Psoas muscle (tissue), 8 donors: ENCODE results near the gene RYR2. TPM values are rescaled to one million over a fixed set of nuclear protein-coding genes. Genes with fewer than 3 reads are reported as not detected.
"Not testable (repeated sequence)": the region's sequence is repeated elsewhere in the genome, so short reads cannot be mapped to it uniquely, and the experiment has no call there.

Source experiments
- ATAC-seq, 4 donors: fragments of 200-7000 bp; cut with Tn5 transposase; one replicate each; pipeline ENCODE4 v1.9.1; 2020; ENCODE audit warnings: moderate library complexity in 3 of 4, mild to moderate bottlenecking in 2 of 4
- DNase-seq, 2 donors: peaks; one replicate each; pipeline ENCODE4 v3.0.0-alpha.2; 2020
- H3K27ac ChIP-seq: fragments of 200-600 bp; one replicate; pipeline ENCODE4 v1.8.0; 2022
- H3K27me3 ChIP-seq, 3 donors: fragments of 200-600 bp in 1 of 3; one replicate each; pipeline versions ENCODE4 v1.6.1 to v1.8.0; 2013 to 2022; ENCODE audit warnings: low read length in 2 of 3, mild to moderate bottlenecking in 2 of 3, moderate library complexity in 1 of 3; ENCODE audit not compliant: insufficient read depth in 3 of 3
- H3K36me3 ChIP-seq, 2 donors: fragments of 200-600 bp in 1 of 2; one replicate each; pipeline versions ENCODE4 v1.6.1 to v1.8.0; 2013 to 2022; ENCODE audit warnings: low read depth in 1 of 2, mild to moderate bottlenecking in 1 of 2, moderate library complexity in 1 of 2; ENCODE audit not compliant: insufficient read depth in 1 of 2
- H3K4me1 ChIP-seq: fragments of 200-600 bp; one replicate; pipeline ENCODE4 v1.8.0; 2022
- H3K4me3 ChIP-seq: fragments of 200-600 bp; one replicate; pipeline ENCODE4 v1.8.0; 2022; ENCODE audit warnings: mild to moderate bottlenecking
- H3K9me3 ChIP-seq: fragments of 200-600 bp; one replicate; pipeline ENCODE4 v1.8.0; 2022
- WGBS, 3 donors: extraction: QIAGEN DNeasy Blood & Tissue Kit; methylation state at CpG; one replicate each; pipeline versions ENCODE4 v1.1.6 to v1.1.7; 2013; 5-methylcytosine and 5-hydroxymethylcytosine counted together
- intact Hi-C, 2 donors: fragments of 100-400 bp; cut with DNase I; formaldehyde crosslinking; loops; one replicate each; pipeline versions ENCODE4 v1.11.0 to v1.14.2; 2022
- polyA plus RNA-seq, 3 donors: library from polyadenylated mRNA; stranded (reverse); fragments of 200-250 nt; gene quantifications; one replicate each; pipeline ENCODE4 v1.2.3, GENCODE V29; 2013
- total RNA-seq, 4 donors: library from RNA; stranded (reverse); fragmentation: NEBNext Ultra II Directional in 2 of 4; extraction: Animal tissue kit (Norgen Biotek cat#: 25700) in 2 of 4; gene quantifications; one replicate each; pipeline versions ENCODE4 v1.2.1 to v1.2.4, GENCODE V29; 2021 to 2023
- TF ChIP-seq, protein P1 (sequence below): fragments of 200-600 bp; IDR thresholded peaks from one replicate; pipeline ENCODE4 v1.8.0; 2022; ENCODE audit warnings: antibody characterized with exemption
- donor health status: healthy with polysubstance abuse.
- donor health status: DM: no; HTN: no; CAD: no; lungs with moderate emphysema.
- donor health status: Bipolar disorder and iron deficiency.
- donor health status: healthy.
- donor health status: DM: yes; HTN: yes; CAD: no.
- donor health status: DM: no; HTN: no; CAD: no.
- donor health status: DM: no; HTN: no; CAD: no.
- donor health status: DM: yes; HTN: yes; CAD: no.

The RYR2 gene
- total and polyA plus RNA-seq, 7 donors: 0.06 to 0.48 (median 0.25) TPM

DNA sequence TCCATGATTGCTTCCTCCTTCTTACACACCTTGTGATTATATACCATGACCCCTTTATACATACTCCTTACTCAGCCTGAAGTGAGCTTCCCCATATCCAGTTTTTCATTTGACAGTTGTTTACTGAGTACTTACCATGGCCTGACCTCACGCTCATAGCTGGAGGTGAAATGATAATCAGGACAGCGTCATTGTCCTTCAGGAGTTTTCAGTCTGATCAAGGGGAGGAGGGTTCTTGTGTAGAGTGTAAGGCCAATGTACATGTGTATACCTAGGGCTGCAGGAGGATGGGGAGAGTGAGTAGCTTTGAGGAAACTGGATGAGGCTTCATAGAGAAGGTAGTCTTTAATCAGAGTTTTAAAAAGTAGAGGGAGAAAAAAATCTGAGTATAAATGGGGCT lies 325.8 kb downstream of the RYR2 start:
- H3K4me3 ChIP-seq: no peak overlapping the region
- H3K27me3 ChIP-seq: no peaks in the 10 kb centered on the region
- no peaks in the 10 kb centered on the region for H3K9me3 ChIP-seq
- H3K36me3 ChIP-seq: no peaks in the 10 kb centered on the region
- no peak overlapping the region for H3K27ac ChIP-seq
- 74 to 86% (median 77%) methylated on average over 2 of the region's 2 CpGs for WGBS, 3 donors
- TF ChIP-seq, protein P1, sequence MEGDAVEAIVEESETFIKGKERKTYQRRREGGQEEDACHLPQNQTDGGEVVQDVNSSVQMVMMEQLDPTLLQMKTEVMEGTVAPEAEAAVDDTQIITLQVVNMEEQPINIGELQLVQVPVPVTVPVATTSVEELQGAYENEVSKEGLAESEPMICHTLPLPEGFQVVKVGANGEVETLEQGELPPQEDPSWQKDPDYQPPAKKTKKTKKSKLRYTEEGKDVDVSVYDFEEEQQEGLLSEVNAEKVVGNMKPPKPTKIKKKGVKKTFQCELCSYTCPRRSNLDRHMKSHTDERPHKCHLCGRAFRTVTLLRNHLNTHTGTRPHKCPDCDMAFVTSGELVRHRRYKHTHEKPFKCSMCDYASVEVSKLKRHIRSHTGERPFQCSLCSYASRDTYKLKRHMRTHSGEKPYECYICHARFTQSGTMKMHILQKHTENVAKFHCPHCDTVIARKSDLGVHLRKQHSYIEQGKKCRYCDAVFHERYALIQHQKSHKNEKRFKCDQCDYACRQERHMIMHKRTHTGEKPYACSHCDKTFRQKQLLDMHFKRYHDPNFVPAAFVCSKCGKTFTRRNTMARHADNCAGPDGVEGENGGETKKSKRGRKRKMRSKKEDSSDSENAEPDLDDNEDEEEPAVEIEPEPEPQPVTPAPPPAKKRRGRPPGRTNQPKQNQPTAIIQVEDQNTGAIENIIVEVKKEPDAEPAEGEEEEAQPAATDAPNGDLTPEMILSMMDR: no peak
- no peak for ATAC-seq
- intact Hi-C loops: no loop called here
- H3K4me1 ChIP-seq: no peaks in the 10 kb centered on the region
- DNase-seq: no peak

- H3K4me3 ChIP-seq, intact Hi-C loops, H3K36me3 ChIP-seq, ATAC-seq, H3K27me3 ChIP-seq, DNase-seq, H3K27ac ChIP-seq, H3K4me1 ChIP-seq, H3K9me3 ChIP-seq: not testable (repeated sequence)
- WGBS, 3 donors: 89 to 94% (median 91%) methylated on average over 2 of the region's 3 CpGs
These were observed 329.5 kb downstream of the RYR2 start for GRCh38 chr1:237371477-237371876.

DNA sequence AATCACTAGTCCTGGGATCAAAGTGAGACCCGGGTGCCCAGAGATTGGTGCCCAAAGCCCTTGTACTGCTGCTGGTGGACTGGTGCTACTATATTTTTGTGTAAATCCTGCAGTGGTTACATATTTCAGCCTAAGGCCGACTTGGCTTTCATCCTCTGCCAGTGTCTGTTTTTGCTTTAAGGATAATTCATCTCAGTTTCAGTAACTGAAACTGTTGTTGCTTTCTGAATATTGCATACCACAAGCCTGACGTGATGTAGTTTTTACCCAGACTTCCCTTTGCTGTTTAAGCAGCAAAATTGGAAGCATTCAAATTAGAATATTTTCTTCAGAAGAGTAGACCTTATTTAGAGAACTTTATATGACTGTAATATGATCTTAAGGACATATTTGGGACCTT lies 341.8 kb downstream of the RYR2 start:
- WGBS, 3 donors: 19 to 32% (median 28%) methylated on average over 3 of the region's 3 CpGs
- no peaks in the 10 kb centered on the region for H3K36me3 ChIP-seq
- TF ChIP-seq, protein P1: no peak
- no peaks in the 10 kb centered on the region for H3K9me3 ChIP-seq
- ATAC-seq (no peak), DNase-seq (no peak)
- intact Hi-C loops: no loop called here
- H3K27ac ChIP-seq: no peak overlapping the region
- H3K4me3 ChIP-seq: no peak overlapping the region
- no peaks in the 10 kb centered on the region for H3K27me3 ChIP-seq
- no peaks in the 10 kb centered on the region for H3K4me1 ChIP-seq

DNA sequence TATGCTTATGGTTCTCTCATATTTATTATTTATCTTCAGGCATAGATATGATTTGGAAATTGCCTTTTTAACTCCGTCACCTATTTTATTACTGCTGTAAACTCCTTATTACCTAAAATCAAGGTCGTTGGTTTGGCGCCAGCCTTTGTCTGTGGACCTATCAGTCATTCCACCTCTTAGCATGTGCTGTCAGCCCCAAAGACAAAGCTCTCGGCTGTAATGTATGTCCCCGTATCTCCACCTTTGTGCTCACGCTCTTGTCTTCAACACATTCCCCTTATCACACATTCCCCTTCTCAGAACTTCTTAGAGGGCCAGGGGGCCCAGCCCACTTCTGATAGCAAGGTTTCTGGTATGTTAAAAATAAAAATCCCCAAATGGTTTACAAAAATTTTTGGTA lies 342.2 kb downstream of the RYR2 start:
- Histone ChIP-seq H3K9me3 (no peaks in the 10 kb centered on the region), H3K36me3 (no peaks in the 10 kb centered on the region), H3K27me3 (no peaks in the 10 kb centered on the region), H3K4me3 (no peak overlapping the region), H3K4me1 (no peaks in the 10 kb centered on the region), H3K27ac (no peak overlapping the region)
- 66 to 71% (median 68%) methylated on average over 6 of the region's 6 CpGs for WGBS, 3 donors
- ATAC-seq: no peak
- TF ChIP-seq, protein P1: no peak
- no peak for DNase-seq
- intact Hi-C loops: no loop called here

GRCh38 chr1:237386362-237387143 lies 344.6 kb downstream of the RYR2 start:
- Histone ChIP-seq H3K36me3 (no peaks in the 10 kb centered on the region), H3K4me1 (no peaks in the 10 kb centered on the region), H3K27ac (no peak overlapping the region), H3K4me3 (no peak overlapping the region), H3K9me3 (no peaks in the 10 kb centered on the region), H3K27me3 (no peaks in the 10 kb centered on the region)
- 40 to 45% (median 41%) methylated on average over 8 of the region's 8 CpGs for WGBS, 3 donors
- DNase-seq (no peak), ATAC-seq (no peak)
- TF ChIP-seq, protein P1: peak; percentile 32
- intact Hi-C loops: no loop called here
